CD8-positive, alpha-beta memory T cell (primary cell): Measurements from ENCODE around the gene CPSF4L. TPM values are rescaled to one million over a fixed set of nuclear protein-coding genes. Genes with fewer than 3 reads are reported as not detected.
"Not testable (repeated sequence)": the region's sequence is repeated elsewhere in the genome, so short reads cannot be mapped to it uniquely, and the experiment has no call there.

Experiments
- CTCF ChIA-PET: fragments of 350-600 bp; sonication (Branson Sonifier 250); formaldehyde crosslinking; loops from one replicate; lab custom pipeline; 2021; ENCODE audit warnings: antibody characterized with exemption; lab: Charles Lee
- POLR2A ChIA-PET: fragments of 350-600 bp; sonication (Branson Sonifier 250); formaldehyde crosslinking; loops from one replicate; lab custom pipeline; 2021; ENCODE audit warnings: antibody characterized with exemption; lab: Charles Lee
- DNase-seq, 5 donors: peaks; one replicate each; pipeline versions ENCODE4 v3.0.0 to v3.0.0-alpha.2; 2020 to 2022; ENCODE audit warnings: mixed read lengths in 1 of 5
- H3K27ac ChIP-seq: one replicate; pipeline ENCODE4 v1.7.0; 2013; ENCODE audit warnings: low read depth, mild to moderate bottlenecking, low read length, moderate library complexity
- H3K27me3 ChIP-seq: 2 replicates; pipeline ENCODE4 v1.7.0; 2013; ENCODE audit warnings: low read length, mild to moderate bottlenecking; ENCODE audit not compliant: insufficient read depth, poor library complexity, severe bottlenecking
- H3K36me3 ChIP-seq: 2 replicates; pipeline ENCODE4 v1.7.0; 2013; ENCODE audit warnings: mild to moderate bottlenecking, low read length, moderate library complexity; ENCODE audit not compliant: insufficient read depth
- H3K4me1 ChIP-seq: 2 replicates; pipeline ENCODE4 v1.7.0; 2013; ENCODE audit warnings: mild to moderate bottlenecking, low read length, moderate library complexity; ENCODE audit not compliant: insufficient read depth
- H3K4me3 ChIP-seq: 2 replicates; pipeline ENCODE4 v1.7.0; 2013; ENCODE audit warnings: mild to moderate bottlenecking, low read length
- H3K9me3 ChIP-seq: 2 replicates; pipeline ENCODE4 v1.7.0; 2013; ENCODE audit warnings: mild to moderate bottlenecking, low read length
- H3K27ac Mint-ChIP-seq, 8 donors: one replicate each; pipeline ENCODE4 v1.8.0; 2020 to 2021; ENCODE audit warnings: mixed read lengths in 8 of 8, mild to moderate bottlenecking in 6 of 8, inconsistent platforms in 3 of 8, moderate library complexity in 3 of 8
- H3K27me3 Mint-ChIP-seq, 2 donors: one replicate each; pipeline ENCODE4 v1.8.0; 2020 to 2021; ENCODE audit warnings: mixed read lengths in 2 of 2, mild to moderate bottlenecking in 1 of 2, moderate library complexity in 1 of 2
- H3K36me3 Mint-ChIP-seq, 3 donors: one replicate each; pipeline ENCODE4 v1.8.0; 2020 to 2021; ENCODE audit warnings: mixed read lengths in 3 of 3, inconsistent platforms in 1 of 3, mild to moderate bottlenecking in 1 of 3
- H3K4me1 Mint-ChIP-seq, 3 donors: one replicate each; pipeline ENCODE4 v1.8.0; 2020 to 2021; ENCODE audit warnings: mixed read lengths in 3 of 3, inconsistent platforms in 1 of 3, mild to moderate bottlenecking in 1 of 3
- H3K4me3 Mint-ChIP-seq, 7 donors: one replicate each; pipeline ENCODE4 v1.8.0; 2020 to 2021; ENCODE audit warnings: mixed read lengths in 7 of 7, mild to moderate bottlenecking in 6 of 7, moderate library complexity in 4 of 7, inconsistent platforms in 2 of 7
- H3K9me3 Mint-ChIP-seq, 5 donors: one replicate each; pipeline ENCODE4 v1.8.0; 2020 to 2022; ENCODE audit warnings: mixed read lengths in 5 of 5, mild to moderate bottlenecking in 3 of 5, moderate library complexity in 2 of 5, inconsistent platforms in 1 of 5
- polyA plus RNA-seq: library from polyadenylated mRNA; unstranded; fragments of 300-500 nt; fragmentation: Illumina TruSeq; gene quantifications from one replicate; pipeline ENCODE4 v1.2.3, GENCODE V29; 2021
- total RNA-seq, 2 experiments: library from RNA; stranded (reverse); gene quantifications; one replicate each; pipeline ENCODE4 v1.2.3, GENCODE V29; 2021

The CPSF4L gene
- total and polyA plus RNA-seq, 3 experiments from 2014 or later, result not detected

GRCh38 chr17:73269791-73270190 lies 8.1 kb upstream of the CPSF4L start:
- Mint-ChIP-seq H3K27me3 (peaks cover 0 to 3% of the 10 kb centered on the region in 2 donors), H3K27ac (no peak overlapping the region), H3K4me1 (no peaks in the 10 kb centered on the region), H3K4me3 (no peak overlapping the region), H3K9me3 (no peaks in the 10 kb centered on the region), H3K36me3 (no peaks in the 10 kb centered on the region)
- ChIA-PET CTCF (no interaction called here), POLR2A (no interaction called here)
- no peak for DNase-seq
- H3K27ac ChIP-seq, result no peak overlapping the region
- H3K36me3 ChIP-seq, result no peaks in the 10 kb centered on the region
- no peaks in the 10 kb centered on the region for H3K9me3 ChIP-seq
- H3K4me3 ChIP-seq, result no peak overlapping the region
- H3K27me3 ChIP-seq, result no peaks in the 10 kb centered on the region
- no peaks in the 10 kb centered on the region for H3K4me1 ChIP-seq

- H3K4me3 ChIP-seq, result no peak overlapping the region
- H3K27ac Mint-ChIP-seq, result no peak overlapping the region
- H3K36me3 Mint-ChIP-seq, result no peaks in the 10 kb centered on the region
- no peaks in the 10 kb centered on the region for H3K4me1 Mint-ChIP-seq
- H3K9me3 ChIP-seq, result no peaks in the 10 kb centered on the region
- no peak for DNase-seq
- POLR2A ChIA-PET, result no interaction called here
- H3K27me3 Mint-ChIP-seq, result peaks cover 0 to 3% of the 10 kb centered on the region in 2 donors
- no peaks in the 10 kb centered on the region for H3K9me3 Mint-ChIP-seq
- no peaks in the 10 kb centered on the region for H3K36me3 ChIP-seq
- no peak overlapping the region for H3K27ac ChIP-seq
- H3K27me3 ChIP-seq, result no peaks in the 10 kb centered on the region
- CTCF ChIA-PET, result no interaction called here
- H3K4me3 Mint-ChIP-seq, result no peak overlapping the region
- no peaks in the 10 kb centered on the region for H3K4me1 ChIP-seq
These were observed 7.6 kb upstream of the CPSF4L start for GRCh38 chr17:73269329-73269615.

GRCh38 chr17:73268582-73269328 lies 7.1 kb upstream of the CPSF4L start:
- H3K36me3 ChIP-seq, result no peaks in the 10 kb centered on the region
- H3K27me3 ChIP-seq, result no peaks in the 10 kb centered on the region
- Mint-ChIP-seq H3K27ac (no peak overlapping the region), H3K4me1 (no peaks in the 10 kb centered on the region), H3K27me3 (peaks cover 0 to 3% of the 10 kb centered on the region in 2 donors), H3K9me3 (no peaks in the 10 kb centered on the region), H3K4me3 (no peak overlapping the region), H3K36me3 (no peaks in the 10 kb centered on the region)
- H3K27ac ChIP-seq, result no peak overlapping the region
- ChIA-PET CTCF (no interaction called here), POLR2A (no interaction called here)
- no peak for DNase-seq
- no peaks in the 10 kb centered on the region for H3K4me1 ChIP-seq
- no peaks in the 10 kb centered on the region for H3K9me3 ChIP-seq
- H3K4me3 ChIP-seq, result no peak overlapping the region

GRCh38 chr17:73267648-73268537 lies 6.2 kb upstream of the CPSF4L start:
- no peak for DNase-seq
- no peaks in the 10 kb centered on the region for H3K4me1 Mint-ChIP-seq
- H3K9me3 ChIP-seq, result no peaks in the 10 kb centered on the region
- H3K27ac Mint-ChIP-seq, result peak overlapping the region in 1 of 8 donors; percentile 19
- no peaks in the 10 kb centered on the region for H3K27me3 ChIP-seq
- H3K4me1 ChIP-seq, result no peaks in the 10 kb centered on the region
- POLR2A ChIA-PET, result no interaction called here
- no peaks in the 10 kb centered on the region for H3K9me3 Mint-ChIP-seq
- CTCF ChIA-PET, result no interaction called here
- H3K27me3 Mint-ChIP-seq, result peaks cover 0 to 7% of the 10 kb centered on the region in 2 donors
- H3K4me3 ChIP-seq, result no peak overlapping the region
- H3K27ac ChIP-seq, result no peak overlapping the region
- H3K36me3 Mint-ChIP-seq, result no peaks in the 10 kb centered on the region
- no peaks in the 10 kb centered on the region for H3K36me3 ChIP-seq
- H3K4me3 Mint-ChIP-seq, result no peak overlapping the region

GRCh38 chr17:73266796-73267195 lies 5.1 kb upstream of the CPSF4L start:
- Mint-ChIP-seq H3K9me3 (no peaks in the 10 kb centered on the region), H3K4me1 (no peaks in the 10 kb centered on the region), H3K36me3 (no peaks in the 10 kb centered on the region), H3K27me3 (peaks cover 0 to 7% of the 10 kb centered on the region in 2 donors), H3K27ac (no peak overlapping the region), H3K4me3 (no peak overlapping the region)
- POLR2A ChIA-PET, result no interaction called here
- no peaks in the 10 kb centered on the region for H3K4me1 ChIP-seq
- no peak overlapping the region for H3K27ac ChIP-seq
- no peak overlapping the region for H3K4me3 ChIP-seq
- no peaks in the 10 kb centered on the region for H3K27me3 ChIP-seq
- no peak for DNase-seq
- no peaks in the 10 kb centered on the region for H3K36me3 ChIP-seq
- CTCF ChIA-PET, result interaction anchor here (1.6 kb wide), 1 partner anchor 103 kb away, joined by 6 read pairs; no protein-coding TSS in a partner anchor
- H3K9me3 ChIP-seq, result no peaks in the 10 kb centered on the region

- no peaks in the 10 kb centered on the region for H3K4me1 Mint-ChIP-seq
- no peak for DNase-seq
- H3K4me1 ChIP-seq, result no peaks in the 10 kb centered on the region
- no peaks in the 10 kb centered on the region for H3K9me3 ChIP-seq
- H3K36me3 ChIP-seq, result no peaks in the 10 kb centered on the region
- no peak overlapping the region for H3K27ac Mint-ChIP-seq
- H3K27me3 ChIP-seq, result no peaks in the 10 kb centered on the region
- H3K27me3 Mint-ChIP-seq, result peaks cover 0 to 5% of the 10 kb centered on the region in 2 donors
- no peak overlapping the region for H3K4me3 ChIP-seq
- H3K36me3 Mint-ChIP-seq, result no peaks in the 10 kb centered on the region
- H3K4me3 Mint-ChIP-seq, result peak overlapping the region in 1 of 7 donors; percentile 66
- CTCF ChIA-PET, result interaction anchor here (0.7 to 1.6 kb wide), 2 partner anchors 11 to 104 kb away, joined by 4 to 6 read pairs; no protein-coding TSS in a partner anchor
- H3K27ac ChIP-seq, result no peak overlapping the region
- POLR2A ChIA-PET, result no interaction called here
- H3K9me3 Mint-ChIP-seq, result no peaks in the 10 kb centered on the region
These were observed 4.3 kb upstream of the CPSF4L start for GRCh38 chr17:73265646-73266640.

- POLR2A ChIA-PET, CTCF ChIA-PET, H3K36me3 Mint-ChIP-seq: not testable (repeated sequence)
These were observed 2.8 kb upstream of the CPSF4L start for GRCh38 chr17:73264448-73264847.

More at GRCh38 chr17:73264448-73264847, 2.8 kb upstream of the CPSF4L start:
- DNase-seq, H3K9me3 Mint-ChIP-seq, H3K27me3 Mint-ChIP-seq, H3K36me3 ChIP-seq, H3K4me3 ChIP-seq, H3K9me3 ChIP-seq, H3K4me1 Mint-ChIP-seq, H3K27ac Mint-ChIP-seq, H3K27ac ChIP-seq, H3K27me3 ChIP-seq, H3K4me1 ChIP-seq, H3K4me3 Mint-ChIP-seq: not testable (repeated sequence)
